Measurements from ENCODE around the gene FMC1.

The FMC1 gene

GRCh38 chr7:139382439-139382838 lies 41.3 kb downstream of the FMC1 start:
- no peak overlapping the region for H3K4me3 Mint-ChIP-seq
- no peaks in the 10 kb centered on the region for H3K4me1 Mint-ChIP-seq (ENCODE audit: low read depth)
- peaks cover 19% of the 10 kb centered on the region for H3K36me3 Mint-ChIP-seq (ENCODE audit: low read depth)
- no peak overlapping the region for H3K27ac Mint-ChIP-seq
- H3K9me3 Mint-ChIP-seq: no peaks in the 10 kb centered on the region
- H3K27me3 Mint-ChIP-seq (ENCODE audit: low read depth): no peaks in the 10 kb centered on the region

GRCh38 chr7:139384611-139385010 lies 43.5 kb downstream of the FMC1 start:
- H3K9me3 Mint-ChIP-seq: no peaks in the 10 kb centered on the region
- H3K4me1 Mint-ChIP-seq (ENCODE audit: low read depth): peaks cover 6% of the 10 kb centered on the region
- no peaks in the 10 kb centered on the region for H3K27me3 Mint-ChIP-seq (ENCODE audit: low read depth)
- H3K4me3 Mint-ChIP-seq: no peak overlapping the region
- H3K36me3 Mint-ChIP-seq (ENCODE audit: low read depth): peaks cover 23% of the 10 kb centered on the region
- no peak overlapping the region for H3K27ac Mint-ChIP-seq

- Mint-ChIP-seq H3K27me3 (ENCODE audit: low read depth) (no peaks in the 10 kb centered on the region), H3K4me3 (no peak overlapping the region), H3K9me3 (no peaks in the 10 kb centered on the region), H3K36me3 (ENCODE audit: low read depth) (peaks cover 29% of the 10 kb centered on the region), H3K4me1 (ENCODE audit: low read depth) (peaks cover 6% of the 10 kb centered on the region), H3K27ac (peak overlapping the region; percentile 21)
Measured at GRCh38 chr7:139387594-139387993, 46.5 kb downstream of the FMC1 start.

- H3K4me1 Mint-ChIP-seq (ENCODE audit: low read depth): peaks cover 11% of the 10 kb centered on the region
- no peak overlapping the region for H3K27ac Mint-ChIP-seq
- H3K36me3 Mint-ChIP-seq (ENCODE audit: low read depth): peaks cover 29% of the 10 kb centered on the region
- no peaks in the 10 kb centered on the region for H3K27me3 Mint-ChIP-seq (ENCODE audit: low read depth)
- H3K9me3 Mint-ChIP-seq: no peaks in the 10 kb centered on the region
- no peak overlapping the region for H3K4me3 Mint-ChIP-seq
Measured at GRCh38 chr7:139389091-139389490, 48.0 kb downstream of the FMC1 start.

- H3K9me3 Mint-ChIP-seq: no peaks in the 10 kb centered on the region
- peaks cover 18% of the 10 kb centered on the region for H3K4me1 Mint-ChIP-seq (ENCODE audit: low read depth)
- H3K4me3 Mint-ChIP-seq: no peak overlapping the region
- peaks cover 35% of the 10 kb centered on the region for H3K36me3 Mint-ChIP-seq (ENCODE audit: low read depth)
- no peaks in the 10 kb centered on the region for H3K27me3 Mint-ChIP-seq (ENCODE audit: low read depth)
- no peak overlapping the region for H3K27ac Mint-ChIP-seq
Measured at GRCh38 chr7:139389774-139390173, 48.6 kb downstream of the FMC1 start.

GRCh38 chr7:139393621-139394211 lies 52.6 kb downstream of the FMC1 start:
- H3K4me3 Mint-ChIP-seq: no peak overlapping the region
- no peaks in the 10 kb centered on the region for H3K27me3 Mint-ChIP-seq (ENCODE audit: low read depth)
- no peak overlapping the region for H3K27ac Mint-ChIP-seq
- H3K36me3 Mint-ChIP-seq (ENCODE audit: low read depth): peaks cover 38% of the 10 kb centered on the region
- peaks cover 28% of the 10 kb centered on the region for H3K4me1 Mint-ChIP-seq (ENCODE audit: low read depth)
- no peaks in the 10 kb centered on the region for H3K9me3 Mint-ChIP-seq

- H3K27ac Mint-ChIP-seq: peak overlapping the region; percentile 67
Measured at GRCh38 chr7:139394540-139394939, 53.4 kb downstream of the FMC1 start.

More at GRCh38 chr7:139394540-139394939, 53.4 kb downstream of the FMC1 start:
- H3K4me1 Mint-ChIP-seq (ENCODE audit: low read depth): peaks cover 23% of the 10 kb centered on the region
- no peaks in the 10 kb centered on the region for H3K9me3 Mint-ChIP-seq
- H3K4me3 Mint-ChIP-seq: peak overlapping the region; percentile 18
- no peaks in the 10 kb centered on the region for H3K27me3 Mint-ChIP-seq (ENCODE audit: low read depth)
- peaks cover 37% of the 10 kb centered on the region for H3K36me3 Mint-ChIP-seq (ENCODE audit: low read depth)
